Small intestine (tissue), 7 donors: Measurements from ENCODE around the gene SPCS3. TPM values are rescaled to one million over a fixed set of nuclear protein-coding genes. Genes with fewer than 3 reads are reported as not detected.

Experiments
- DNase-seq, 2 donors: peaks; one replicate each; pipeline versions ENCODE4 v3.0.0 to v3.0.0-alpha.2; 2013
- FAIRE-seq: peaks from 2 replicates; lab custom pipeline; 2012; peaks lifted over from hg19 to GRCh38; lab: Jason Lieb, UNC
- H3K27ac ChIP-seq, 3 donors: one replicate each; pipeline ENCODE4 v1.5.1; 2013; ENCODE audit warnings: low read length in 2 of 3, mild to moderate bottlenecking in 2 of 3, control low read depth in 1 of 3, inconsistent platforms in 1 of 3, low read depth in 1 of 3, moderate library complexity in 1 of 3
- H3K27me3 ChIP-seq, 3 donors: one replicate each; pipeline ENCODE4 v1.6.1; 2013; ENCODE audit warnings: low read length in 3 of 3, inconsistent platforms in 1 of 3; ENCODE audit not compliant: control insufficient read depth in 3 of 3, insufficient read depth in 3 of 3
- H3K36me3 ChIP-seq, 3 donors: one replicate each; pipeline ENCODE4 v1.6.1; 2013; ENCODE audit warnings: low read length in 3 of 3, inconsistent platforms in 1 of 3, low read depth in 1 of 3, mild to moderate bottlenecking in 1 of 3, moderate library complexity in 1 of 3; ENCODE audit not compliant: control insufficient read depth in 3 of 3, insufficient read depth in 2 of 3
- H3K4me1 ChIP-seq, 3 donors: one replicate each; pipeline ENCODE4 v1.6.1; 2013; ENCODE audit warnings: low read length in 2 of 3, inconsistent platforms in 1 of 3, low read depth in 1 of 3, mild to moderate bottlenecking in 1 of 3, moderate library complexity in 1 of 3; ENCODE audit not compliant: control insufficient read depth in 3 of 3, insufficient read depth in 2 of 3
- H3K4me3 ChIP-seq, 3 donors: one replicate each; pipeline ENCODE4 v1.5.1; 2013; ENCODE audit warnings: low read length in 3 of 3, control low read depth in 1 of 3, inconsistent platforms in 1 of 3, low read depth in 1 of 3, mild to moderate bottlenecking in 1 of 3, moderate library complexity in 1 of 3
- H3K9me3 ChIP-seq, 2 donors: one replicate each; pipeline ENCODE4 v1.6.1; 2013; ENCODE audit warnings: low read depth in 1 of 2, low read length in 1 of 2; ENCODE audit not compliant: control insufficient read depth in 2 of 2, insufficient read depth in 1 of 2
- WGBS, 3 donors: extraction: QIAGEN DNeasy Blood & Tissue Kit; methylation state at CpG; one replicate each; pipeline ENCODE4 v1.1.7; 2013; 5-methylcytosine and 5-hydroxymethylcytosine counted together
- polyA plus RNA-seq, 4 donors: library from polyadenylated mRNA; stranded (reverse) in 3 of 4; unstranded in 1 of 4; fragments of 200-250 nt in 3 of 4; fragments of 120-200 nt in 1 of 4; gene quantifications; one replicate each; pipeline versions ENCODE4 v1.2.1 to v1.2.3, GENCODE V29; 2013
- donor health status: healthy with polysubstance abuse.
- donor health status: control.
- donor health status: control.
- donor health status: Bipolar disorder and iron deficiency.
- donor health status: healthy.

Gene SPCS3
- polyA plus RNA-seq, 4 donors = 11.9 to 58.0 (median 27.2) TPM

- DNase-seq (no peak), FAIRE-seq (no peak)
- Histone ChIP-seq H3K36me3 (no peaks in the 10 kb centered on the region), H3K27me3 (peaks cover 0 to 3% (median 2%) of the 10 kb centered on the region in 3 donors), H3K4me3 (no peak overlapping the region), H3K27ac (no peak overlapping the region), H3K9me3 (no peaks in the 10 kb centered on the region), H3K4me1 (no peaks in the 10 kb centered on the region)
- 73 to 81% (median 77%) methylated on average over 6 of the region's 6 CpGs for WGBS, 3 donors
These were observed 12.2 kb upstream of the SPCS3 start for GRCh38 chr4:176307666-176307930.

GRCh38 chr4:176308441-176308840 is 11.3 kb upstream of the SPCS3 start:
- Histone ChIP-seq H3K9me3 (no peaks in the 10 kb centered on the region), H3K4me3 (no peak overlapping the region), H3K27ac (no peak overlapping the region), H3K36me3 (no peaks in the 10 kb centered on the region), H3K27me3 (peaks cover 0 to 3% (median 2%) of the 10 kb centered on the region in 3 donors), H3K4me1 (no peaks in the 10 kb centered on the region)
- no peak for FAIRE-seq
- DNase-seq = no peak
- 86 to 90% (median 87%) methylated on average over 3 of the region's 3 CpGs for WGBS, 3 donors

- Histone ChIP-seq H3K4me1 (no peaks in the 10 kb centered on the region), H3K36me3 (no peaks in the 10 kb centered on the region), H3K27me3 (peaks cover 0 to 3% (median 2%) of the 10 kb centered on the region in 3 donors), H3K27ac (no peak overlapping the region), H3K9me3 (no peaks in the 10 kb centered on the region), H3K4me3 (no peak overlapping the region)
- no peak for DNase-seq
- FAIRE-seq = no peak
- 77 to 86% (median 79%) methylated on average over 2 of the region's 2 CpGs for WGBS, 3 donors
These were observed 10.7 kb upstream of the SPCS3 start for GRCh38 chr4:176309046-176309445.

GRCh38 chr4:176309772-176310171 is 10.0 kb upstream of the SPCS3 start:
- H3K4me1 ChIP-seq = no peaks in the 10 kb centered on the region

GRCh38 chr4:176313596-176314336 is 6.0 kb upstream of the SPCS3 start:
- no peak for FAIRE-seq
- Histone ChIP-seq H3K27me3 (peaks cover 0 to 3% (median 0%) of the 10 kb centered on the region in 3 donors), H3K36me3 (no peaks in the 10 kb centered on the region), H3K9me3 (no peaks in the 10 kb centered on the region), H3K27ac (no peak overlapping the region), H3K4me3 (no peak overlapping the region), H3K4me1 (peaks cover 0 to 2% (median 2%) of the 10 kb centered on the region in 3 donors)
- 70 to 82% (median 77%) methylated on average over 7 of the region's 7 CpGs for WGBS, 3 donors
- DNase-seq = no peak

More at GRCh38 chr4:176309772-176310171, 10.0 kb upstream of the SPCS3 start:
- DNase-seq (no peak), FAIRE-seq (no peak)
- Histone ChIP-seq H3K27ac (no peak overlapping the region), H3K4me3 (no peak overlapping the region), H3K36me3 (no peaks in the 10 kb centered on the region), H3K27me3 (peaks cover 0 to 3% (median 2%) of the 10 kb centered on the region in 3 donors), H3K9me3 (no peaks in the 10 kb centered on the region)

- DNase-seq = no peak
- WGBS, 3 donors = 1 to 3% (median 2%) methylated on average over 13 of the region's 13 CpGs
- peaks cover 0 to 8% (median 3%) of the 10 kb centered on the region in 3 donors for H3K4me1 ChIP-seq
- H3K4me3 ChIP-seq = peak overlapping the region; percentile 43 to 56 (median 52)
- H3K27ac ChIP-seq = peak overlapping the region in 2 of 3 donors; percentile 66 to 98
- no peaks in the 10 kb centered on the region for H3K27me3 ChIP-seq
- H3K36me3 ChIP-seq = no peaks in the 10 kb centered on the region
- no peaks in the 10 kb centered on the region for H3K9me3 ChIP-seq
- no peak for FAIRE-seq
These were observed 539 bp upstream of the SPCS3 start for GRCh38 chr4:176319151-176319703.

GRCh38 chr4:176320340-176320975 is 692 bp downstream of the SPCS3 start:
- peaks cover 0 to 3% (median 0%) of the 10 kb centered on the region in 3 donors for H3K36me3 ChIP-seq
- 0% methylated on average over 44 of the region's 44 CpGs for WGBS, 3 donors
- no peaks in the 10 kb centered on the region for H3K27me3 ChIP-seq
- FAIRE-seq = no peak
- H3K4me3 ChIP-seq = peak overlapping the region; percentile 79 to 91 (median 89)
- H3K9me3 ChIP-seq = no peaks in the 10 kb centered on the region
- H3K27ac ChIP-seq = peak overlapping the region; percentile 89 to 98 (median 97)
- peak; percentile 86 to 90 for DNase-seq
- H3K4me1 ChIP-seq = peaks cover 0 to 8% (median 3%) of the 10 kb centered on the region in 3 donors

- peak overlapping the region; percentile 89 to 98 (median 97) for H3K27ac ChIP-seq
- no peaks in the 10 kb centered on the region for H3K27me3 ChIP-seq
- no peak for FAIRE-seq
- H3K4me1 ChIP-seq = peaks cover 0 to 8% (median 3%) of the 10 kb centered on the region in 3 donors
- H3K9me3 ChIP-seq = no peaks in the 10 kb centered on the region
- H3K4me3 ChIP-seq = peak overlapping the region; percentile 79 to 91 (median 89)
- DNase-seq = no peak
- 1 to 2% (median 1%) methylated on average over 6 of the region's 6 CpGs for WGBS, 3 donors
- H3K36me3 ChIP-seq = peaks cover 0 to 7% (median 0%) of the 10 kb centered on the region in 3 donors
These were observed 1.2 kb downstream of the SPCS3 start for GRCh38 chr4:176320976-176321361.
